WTC11 (cell line): ENCODE measurements around the gene ARHGAP28. TPM values are rescaled to one million over a fixed set of nuclear protein-coding genes. Genes with fewer than 3 reads are reported as not detected.

Experiments used
- ATAC-seq: fragments of 200-7000 bp; cut with Tn5 transposase; 2 replicates; pipeline ENCODE4 v1.10.0; 2021; ENCODE audit warnings: mild to moderate bottlenecking, moderate library complexity
- CTCF ChIA-PET: fragments of 300-600 bp; sonication (Branson Sonifier 250); formaldehyde crosslinking; loops from one replicate; lab custom pipeline; 2021; ENCODE audit warnings: antibody characterized with exemption; lab: Charles Lee
- POLR2A ChIA-PET: fragments of 350-600 bp; sonication (Branson Sonifier 250); formaldehyde crosslinking; loops from one replicate; lab custom pipeline; 2021; ENCODE audit warnings: antibody characterized with exemption; lab: Charles Lee
- DNase-seq: peaks from one replicate; pipeline ENCODE4 v3.0.0; 2021; ENCODE audit warnings: low spot score
- H3K27ac Mint-ChIP-seq: 2 replicates; pipeline ENCODE4 v1.8.0; 2021; ENCODE audit warnings: mixed read lengths
- H3K27me3 Mint-ChIP-seq: 2 replicates; pipeline ENCODE4 v1.8.0; 2021; ENCODE audit warnings: low read depth, mild to moderate bottlenecking, moderate library complexity, mixed read lengths
- H3K36me3 Mint-ChIP-seq: 2 replicates; pipeline ENCODE4 v1.8.0; 2021; ENCODE audit warnings: mixed read lengths
- H3K4me1 Mint-ChIP-seq: 2 replicates; pipeline ENCODE4 v1.8.0; 2022; ENCODE audit warnings: mixed read lengths
- H3K4me3 Mint-ChIP-seq: 2 replicates; pipeline ENCODE4 v1.8.0; 2021; ENCODE audit warnings: mild to moderate bottlenecking, moderate library complexity, mixed read lengths
- H3K9me3 Mint-ChIP-seq: 2 replicates; pipeline ENCODE4 v1.8.0; 2021; ENCODE audit warnings: mixed read lengths
- ATF6 ChIP-seq: sonication (generic); formaldehyde crosslinking; IDR thresholded peaks from 2 replicates; pipeline ENCODE4 v1.8.1; 2023; ENCODE audit warnings: mild to moderate bottlenecking, missing genetic modification reagents
- E2F1 ChIP-seq: sonication (generic); formaldehyde crosslinking; IDR thresholded peaks from 2 replicates; pipeline ENCODE4 v1.8.0; 2022; ENCODE audit warnings: mild to moderate bottlenecking, missing genetic modification reagents
- EMX1 ChIP-seq: fragments of 250-450 bp; sonication (Bioruptor Pico); IDR thresholded peaks from 2 replicates; pipeline ENCODE4 v1.8.0; 2021; ENCODE audit warnings: mild to moderate bottlenecking
- GABPB1 ChIP-seq: sonication (generic); formaldehyde crosslinking; IDR thresholded peaks from 2 replicates; pipeline ENCODE4 v1.8.1; 2023; ENCODE audit warnings: mild to moderate bottlenecking, missing genetic modification reagents
- HMGA2 ChIP-seq: fragments of 250-450 bp; sonication (Bioruptor Pico); IDR thresholded peaks from 2 replicates; pipeline ENCODE4 v1.4.0; 2021; ENCODE audit warnings: mild to moderate bottlenecking, moderate library complexity
- HMGXB4 ChIP-seq: sonication (generic); formaldehyde crosslinking; IDR thresholded peaks from 2 replicates; pipeline ENCODE4 v1.8.1; 2023; ENCODE audit warnings: mild to moderate bottlenecking, moderate library complexity, missing genetic modification reagents
- JAZF1 ChIP-seq: fragments of 250-450 bp; sonication (Bioruptor Pico); IDR thresholded peaks from 2 replicates; pipeline ENCODE4 v1.9.0; 2021; ENCODE audit warnings: moderate library complexity, mild to moderate bottlenecking, inconsistent platforms
- KAT7 ChIP-seq: sonication (generic); formaldehyde crosslinking; IDR thresholded peaks from 2 replicates; pipeline ENCODE4 v1.8.1; 2023; ENCODE audit warnings: missing genetic modification reagents, mild to moderate bottlenecking, borderline replicate concordance
- PRDM15 ChIP-seq: sonication (generic); formaldehyde crosslinking; IDR thresholded peaks from 2 replicates; pipeline ENCODE4 v1.8.0; 2022; ENCODE audit warnings: missing genetic modification reagents
- PREB ChIP-seq: sonication (generic); formaldehyde crosslinking; IDR thresholded peaks from 2 replicates; pipeline ENCODE4 v1.8.1; 2022; ENCODE audit warnings: mild to moderate bottlenecking, missing genetic modification reagents, moderate library complexity, borderline replicate concordance
- SOX15 ChIP-seq: fragments of 250-450 bp; sonication (Bioruptor Pico); IDR thresholded peaks from 2 replicates; pipeline ENCODE4 v1.9.0; 2021; ENCODE audit warnings: mild to moderate bottlenecking
- TCF7 ChIP-seq: sonication (generic); formaldehyde crosslinking; IDR thresholded peaks from 2 replicates; pipeline ENCODE4 v1.8.0; 2022; ENCODE audit warnings: mild to moderate bottlenecking, low read depth, missing genetic modification reagents, moderate library complexity
- ZNF121 ChIP-seq: sonication (generic); formaldehyde crosslinking; IDR thresholded peaks from 2 replicates; pipeline ENCODE4 v1.8.0; 2023; ENCODE audit warnings: missing genetic modification reagents
- ZNF138 ChIP-seq: sonication (generic); formaldehyde crosslinking; conservative IDR thresholded peaks from 2 replicates; pipeline ENCODE4 v1.8.1; 2022; ENCODE audit warnings: mild to moderate bottlenecking, moderate library complexity, missing genetic modification reagents
- ZNF219 ChIP-seq: sonication (generic); formaldehyde crosslinking; IDR thresholded peaks from 2 replicates; pipeline ENCODE4 v1.8.0; 2023; ENCODE audit warnings: missing genetic modification reagents, mild to moderate bottlenecking, borderline replicate concordance
- ZNF263 ChIP-seq: sonication (generic); formaldehyde crosslinking; IDR thresholded peaks from 2 replicates; pipeline ENCODE4 v1.8.1; 2022; ENCODE audit warnings: low read depth, mild to moderate bottlenecking, moderate library complexity, missing genetic modification reagents
- ZNF281 ChIP-seq: sonication (generic); formaldehyde crosslinking; IDR thresholded peaks from 2 replicates; pipeline ENCODE4 v1.8.0; 2023; ENCODE audit warnings: mild to moderate bottlenecking, missing genetic modification reagents
- ZNF671 ChIP-seq: fragments of 250-450 bp; sonication (Bioruptor Pico); IDR thresholded peaks from 2 replicates; pipeline ENCODE4 v1.8.0; 2021; ENCODE audit warnings: mild to moderate bottlenecking
- total RNA-seq: library from RNA; stranded (reverse); gene quantifications from 3 replicates; pipeline ENCODE4 v1.2.3, GENCODE V29; 2021
- TF ChIP-seq, protein P1 (sequence below): sonication (generic); formaldehyde crosslinking; conservative IDR thresholded peaks from 2 replicates; pipeline ENCODE4 v1.8.1; 2022; ENCODE audit warnings: mild to moderate bottlenecking, missing genetic modification reagents
- TF ChIP-seq, protein P2 (sequence below): sonication (generic); formaldehyde crosslinking; IDR thresholded peaks from 2 replicates; pipeline ENCODE4 v1.8.1; 2023; ENCODE audit warnings: mild to moderate bottlenecking, missing genetic modification reagents, moderate library complexity

The ARHGAP28 gene
- total RNA-seq, 1 experiment from 2014 or later: 14.8 TPM

DNA sequence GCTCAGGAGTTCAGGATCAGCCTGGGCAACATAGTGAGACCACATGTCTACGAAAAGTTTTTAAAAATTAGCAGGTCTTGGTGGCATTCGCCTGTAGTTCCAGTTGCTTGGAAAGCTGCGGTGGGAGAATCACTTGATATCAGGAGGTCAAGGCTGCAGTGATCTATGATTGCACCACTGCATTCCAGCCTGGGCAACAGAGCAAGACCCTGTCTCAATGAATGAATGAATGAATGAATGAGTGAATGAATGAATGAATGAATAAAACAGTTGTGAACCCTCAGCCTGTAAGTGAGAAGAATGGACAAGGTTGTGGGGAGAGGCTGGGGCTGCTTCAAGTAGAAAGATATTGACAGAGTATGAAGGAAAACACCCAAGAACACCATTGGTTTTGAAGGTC is 48.0 kb downstream of the ARHGAP28 start:
- ChIA-PET CTCF (no interaction called here), POLR2A (no interaction called here)
- ATAC-seq: no peak
- Mint-ChIP-seq H3K27me3 (no peaks in the 10 kb centered on the region), H3K9me3 (0 out of 2 replicates have a peak, but pooled peaks cover 3% of the 10 kb centered on the region), H3K4me3 (no peak overlapping the region), H3K4me1 (peaks cover 48% of the 10 kb centered on the region), H3K36me3 (no peaks in the 10 kb centered on the region), H3K27ac (no peak overlapping the region)
- TF ChIP-seq, protein P1, sequence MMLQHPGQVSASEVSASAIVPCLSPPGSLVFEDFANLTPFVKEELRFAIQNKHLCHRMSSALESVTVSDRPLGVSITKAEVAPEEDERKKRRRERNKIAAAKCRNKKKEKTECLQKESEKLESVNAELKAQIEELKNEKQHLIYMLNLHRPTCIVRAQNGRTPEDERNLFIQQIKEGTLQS: no peak
- no peak for TF ChIP-seq ZNF671 (CRISPR knock-in tag)
- peak; percentile 80 for TF ChIP-seq ZNF121 (CRISPR knock-in tag)
- DNase-seq: no peak

DNA sequence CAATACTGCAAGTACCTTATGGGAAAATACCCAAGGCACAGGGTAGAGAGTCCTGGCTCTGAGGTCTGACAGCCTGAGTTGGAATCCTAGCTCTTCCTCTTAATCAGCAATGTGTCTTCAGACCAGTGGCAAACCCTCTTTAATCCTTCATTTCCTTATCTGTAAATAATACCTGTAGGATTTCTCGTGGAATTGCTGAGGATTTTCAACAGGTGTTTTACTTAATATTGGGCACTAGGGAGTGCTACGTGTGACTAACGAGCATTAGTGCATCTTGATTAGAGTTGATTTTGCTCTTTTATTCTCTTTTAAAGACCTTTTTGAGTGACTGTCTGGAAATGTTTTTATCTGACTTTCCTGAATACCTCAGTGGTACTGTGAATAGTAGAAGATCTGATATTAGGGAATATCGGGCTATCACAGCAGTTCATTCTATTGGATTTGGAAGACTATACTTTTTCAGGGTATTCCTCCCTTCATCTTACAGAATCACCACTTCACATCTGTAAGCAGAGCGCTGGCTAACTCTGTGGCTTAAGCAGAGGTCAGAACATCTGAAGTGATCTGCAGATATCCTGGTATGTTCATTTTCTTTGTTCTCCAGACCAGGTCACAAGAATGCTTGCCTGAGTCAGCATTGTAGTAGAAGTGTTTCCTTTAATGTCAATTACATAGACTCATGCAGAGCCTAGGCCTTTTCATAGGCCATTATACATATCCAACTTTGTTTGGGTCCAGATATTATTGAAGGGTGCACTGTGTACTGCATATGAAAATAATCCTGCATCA is 49.1 kb downstream of the ARHGAP28 start:
- Mint-ChIP-seq H3K36me3 (no peaks in the 10 kb centered on the region), H3K4me3 (no peak overlapping the region), H3K4me1 (peaks cover 54% of the 10 kb centered on the region), H3K9me3 (0 out of 2 replicates have a peak, but pooled peaks cover 3% of the 10 kb centered on the region), H3K27me3 (no peaks in the 10 kb centered on the region), H3K27ac (no peak overlapping the region; the same call in 1 of the 2 replicates)
- ATAC-seq (no peak), DNase-seq (no peak)
- ChIA-PET CTCF (no interaction called here), POLR2A (no interaction called here)
- TF ChIP-seq PREB (CRISPR knock-in tag): no peak
- TF ChIP-seq PRDM15: no peak
- TF ChIP-seq ZNF263 (CRISPR knock-in tag): no peak
- TF ChIP-seq KAT7: no peak
- no peak for TF ChIP-seq ZNF138 (CRISPR knock-in tag)
- no peak for TF ChIP-seq JAZF1 (CRISPR knock-in tag)
- TF ChIP-seq HMGA2: no peak
- no peak for TF ChIP-seq ZNF281 (CRISPR knock-in tag)
- no peak for TF ChIP-seq TCF7 (CRISPR knock-in tag)
- no peak for TF ChIP-seq SOX15
- TF ChIP-seq GABPB1: no peak
- no peak for TF ChIP-seq ATF6 (CRISPR knock-in tag)
- TF ChIP-seq, protein P2, sequence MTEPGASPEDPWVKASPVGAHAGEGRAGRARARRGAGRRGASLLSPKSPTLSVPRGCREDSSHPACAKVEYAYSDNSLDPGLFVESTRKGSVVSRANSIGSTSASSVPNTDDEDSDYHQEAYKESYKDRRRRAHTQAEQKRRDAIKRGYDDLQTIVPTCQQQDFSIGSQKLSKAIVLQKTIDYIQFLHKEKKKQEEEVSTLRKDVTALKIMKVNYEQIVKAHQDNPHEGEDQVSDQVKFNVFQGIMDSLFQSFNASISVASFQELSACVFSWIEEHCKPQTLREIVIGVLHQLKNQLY (CRISPR knock-in tag): no peak
- no peak for TF ChIP-seq HMGXB4 (CRISPR knock-in tag)
- no peak for TF ChIP-seq ZNF219
- TF ChIP-seq E2F1 (CRISPR knock-in tag): no peak
- no peak for TF ChIP-seq EMX1 (CRISPR knock-in tag)
